Activated CD4-positive, alpha-beta T cell treated with anti-CD3 and anti-CD28 coated beads for 4 hours (primary cell): ENCODE data around the gene PODXL2.
A peak's percentile ranks its signal among the peaks of the same experiment; 100 is the strongest.

ENCODE experiments used
- DNase-seq, 2 donors: peaks; one replicate each; pipeline ENCODE4 v3.0.0-alpha.2; 2020

PODXL2 gene

DNA sequence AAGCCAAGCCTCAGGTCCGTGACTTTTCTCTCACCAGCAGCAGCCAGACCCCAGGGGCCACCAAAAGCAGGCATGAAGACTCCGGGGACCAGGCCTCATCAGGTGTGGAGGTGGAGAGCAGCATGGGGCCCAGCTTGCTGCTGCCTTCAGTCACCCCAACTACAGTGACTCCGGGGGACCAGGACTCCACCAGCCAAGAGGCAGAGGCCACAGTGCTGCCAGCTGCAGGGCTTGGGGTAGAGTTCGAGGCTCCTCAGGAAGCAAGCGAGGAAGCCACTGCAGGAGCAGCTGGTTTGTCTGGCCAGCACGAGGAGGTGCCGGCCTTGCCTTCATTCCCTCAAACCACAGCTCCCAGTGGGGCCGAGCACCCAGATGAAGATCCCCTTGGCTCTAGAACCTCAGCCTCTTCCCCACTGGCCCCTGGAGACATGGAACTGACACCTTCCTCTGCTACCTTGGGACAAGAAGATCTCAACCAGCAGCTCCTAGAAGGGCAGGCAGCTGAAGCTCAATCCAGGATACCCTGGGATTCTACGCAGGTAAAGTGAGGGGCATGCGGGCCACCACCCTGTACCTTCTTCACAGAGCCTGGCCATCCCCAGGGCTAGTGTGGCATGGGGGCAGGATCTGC lies 31.8 kb downstream of the PODXL2 start:
- DNase-seq: no peak

- no peak for DNase-seq
These were observed 32.6 kb downstream of the PODXL2 start for GRCh38 chr3:127661600-127661999.

DNA sequence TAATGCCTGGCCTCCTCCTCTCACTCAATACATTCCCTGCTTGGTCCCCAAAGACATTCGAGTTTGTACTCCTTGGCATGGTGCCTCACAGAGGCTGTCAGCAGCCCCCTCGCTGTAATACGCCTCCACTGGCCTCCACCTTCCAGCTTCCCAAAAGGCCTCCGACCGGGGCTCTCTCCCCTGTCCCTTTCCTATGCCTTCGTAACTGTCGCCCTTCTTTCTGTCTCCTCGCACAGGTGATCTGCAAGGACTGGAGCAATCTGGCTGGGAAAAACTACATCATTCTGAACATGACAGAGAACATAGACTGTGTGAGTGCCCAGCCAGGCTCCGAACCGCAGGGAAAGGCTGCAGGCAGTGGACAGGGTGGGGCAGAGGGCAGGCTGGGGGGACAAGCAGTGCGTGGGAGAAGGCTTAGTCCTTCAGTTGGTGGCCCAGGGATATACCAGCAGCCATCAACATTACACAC lies 33.0 kb downstream of the PODXL2 start:
- DNase-seq: no peak

- DNase-seq: no peak
These were observed 34.2 kb downstream of the PODXL2 start for GRCh38 chr3:127663151-127663550.

DNA sequence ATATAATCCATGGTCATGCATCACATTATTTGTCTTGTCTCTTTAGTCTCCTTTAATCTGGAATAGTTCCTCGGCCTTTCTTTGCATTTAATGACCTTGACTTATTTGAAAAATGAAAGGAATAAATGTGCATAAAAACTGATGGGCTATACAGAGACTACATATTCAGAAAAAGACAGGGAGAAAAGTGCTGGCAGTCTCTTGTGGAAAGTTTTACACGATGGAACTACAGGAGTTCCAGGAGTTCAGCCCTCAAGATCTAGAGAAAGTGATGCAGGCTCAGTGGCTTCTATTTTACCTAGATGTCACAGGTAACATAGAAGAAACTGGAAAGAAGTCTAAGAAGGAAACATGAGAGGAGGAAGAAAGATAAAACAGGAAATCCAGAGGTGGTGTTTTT lies 36.2 kb downstream of the PODXL2 start:
- DNase-seq: no peak

DNA sequence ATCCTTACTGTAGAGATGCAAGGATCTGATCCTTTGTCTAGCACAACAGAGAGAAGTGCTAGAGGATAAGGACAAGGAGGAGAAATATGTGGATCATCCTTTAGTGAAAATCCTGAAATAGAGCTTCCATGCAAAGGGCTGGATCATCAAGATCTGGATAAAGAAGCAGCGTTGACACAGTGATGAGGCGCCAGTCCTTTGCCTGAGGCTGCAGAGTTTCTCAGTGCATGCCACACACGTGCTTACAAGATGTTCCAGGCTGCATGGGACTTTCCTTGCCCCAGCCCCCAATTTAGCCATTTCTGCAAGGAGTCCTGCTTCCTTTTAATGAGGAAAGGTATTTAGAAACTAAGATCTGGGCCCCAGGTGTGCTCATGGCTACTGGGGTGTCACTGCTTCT lies 36.6 kb downstream of the PODXL2 start:
- no peak for DNase-seq

GRCh38 chr3:127666676-127667075 lies 37.7 kb downstream of the PODXL2 start:
- no peak for DNase-seq

GRCh38 chr3:127667119-127667681 lies 38.2 kb downstream of the PODXL2 start:
- no peak for DNase-seq

DNA sequence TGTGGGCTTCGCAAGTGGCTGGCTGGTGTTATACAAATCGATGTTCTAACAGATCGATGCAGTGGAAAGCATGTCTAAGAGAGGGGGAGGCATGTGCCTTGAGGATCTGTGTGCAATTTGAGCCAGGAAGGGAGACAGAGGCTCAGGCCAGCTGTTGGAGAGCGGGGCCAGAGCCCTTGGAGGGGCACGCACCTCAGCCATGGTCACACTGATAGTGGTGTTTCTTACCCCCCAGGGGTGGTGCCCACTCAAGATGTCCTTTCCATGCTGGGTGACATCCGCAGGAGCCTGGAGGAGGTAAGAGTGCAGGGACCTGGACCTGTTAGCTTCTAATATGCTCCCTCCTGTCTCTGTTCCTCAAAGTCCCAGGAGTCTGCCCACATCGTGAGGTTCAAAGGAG lies 39.9 kb downstream of the PODXL2 start:
- DNase-seq: no peak

GRCh38 chr3:127669541-127670228 lies 40.7 kb downstream of the PODXL2 start:
- no peak for DNase-seq

DNA sequence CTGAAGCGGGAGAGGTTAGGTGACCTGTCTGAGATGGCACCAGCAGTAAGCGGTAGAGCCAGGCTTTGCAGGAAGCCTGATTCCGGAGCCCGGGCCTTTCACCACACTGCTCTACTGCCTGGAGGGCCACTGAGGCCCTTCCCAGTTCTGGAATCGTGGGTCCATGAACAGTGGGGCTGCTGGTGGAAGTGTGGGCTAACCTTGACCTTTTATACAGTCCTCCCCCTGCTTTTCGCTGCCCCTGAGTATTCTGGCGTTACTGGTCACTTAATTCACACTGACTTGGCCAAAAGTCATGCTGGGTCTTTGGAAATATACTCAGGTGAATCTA lies 41.2 kb downstream of the PODXL2 start:
- DNase-seq: no peak

DNA sequence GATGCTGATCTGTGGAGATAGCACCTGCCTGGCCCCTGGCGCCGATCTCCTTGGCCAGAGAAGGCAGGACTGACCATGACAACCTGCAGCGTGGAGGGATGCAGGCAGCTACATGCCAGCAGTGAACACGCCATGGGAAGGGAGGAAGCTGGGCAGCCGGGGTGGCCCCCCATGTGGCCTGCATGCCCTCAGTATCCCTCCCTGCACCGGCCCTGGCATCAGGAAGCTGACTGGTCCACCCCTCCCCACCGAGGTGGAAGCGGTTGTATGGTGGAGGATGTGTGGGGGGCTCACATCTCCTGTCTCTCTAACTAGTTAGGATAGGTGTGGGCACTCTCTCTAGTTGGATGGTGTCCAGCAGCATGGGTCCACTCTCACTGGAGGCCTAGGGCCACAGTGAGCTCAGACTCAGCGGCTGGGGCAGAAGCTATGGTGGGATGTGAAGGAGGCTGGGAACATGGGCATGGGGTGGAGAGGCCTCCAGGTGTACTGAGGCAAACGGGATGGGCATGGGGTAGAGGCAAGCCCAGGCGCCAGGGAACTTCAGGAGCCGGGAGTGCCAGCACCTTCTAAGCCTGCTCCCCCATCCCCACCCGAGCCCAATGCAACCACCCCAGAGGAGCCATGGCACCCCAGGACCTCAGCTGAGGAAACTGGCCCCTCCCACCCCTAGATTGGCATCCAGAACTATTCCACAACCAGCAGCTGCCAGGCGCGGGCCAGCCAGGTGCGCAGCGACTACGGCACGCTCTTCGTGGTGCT lies 42.0 kb downstream of the PODXL2 start:
- DNase-seq: no peak

DNA sequence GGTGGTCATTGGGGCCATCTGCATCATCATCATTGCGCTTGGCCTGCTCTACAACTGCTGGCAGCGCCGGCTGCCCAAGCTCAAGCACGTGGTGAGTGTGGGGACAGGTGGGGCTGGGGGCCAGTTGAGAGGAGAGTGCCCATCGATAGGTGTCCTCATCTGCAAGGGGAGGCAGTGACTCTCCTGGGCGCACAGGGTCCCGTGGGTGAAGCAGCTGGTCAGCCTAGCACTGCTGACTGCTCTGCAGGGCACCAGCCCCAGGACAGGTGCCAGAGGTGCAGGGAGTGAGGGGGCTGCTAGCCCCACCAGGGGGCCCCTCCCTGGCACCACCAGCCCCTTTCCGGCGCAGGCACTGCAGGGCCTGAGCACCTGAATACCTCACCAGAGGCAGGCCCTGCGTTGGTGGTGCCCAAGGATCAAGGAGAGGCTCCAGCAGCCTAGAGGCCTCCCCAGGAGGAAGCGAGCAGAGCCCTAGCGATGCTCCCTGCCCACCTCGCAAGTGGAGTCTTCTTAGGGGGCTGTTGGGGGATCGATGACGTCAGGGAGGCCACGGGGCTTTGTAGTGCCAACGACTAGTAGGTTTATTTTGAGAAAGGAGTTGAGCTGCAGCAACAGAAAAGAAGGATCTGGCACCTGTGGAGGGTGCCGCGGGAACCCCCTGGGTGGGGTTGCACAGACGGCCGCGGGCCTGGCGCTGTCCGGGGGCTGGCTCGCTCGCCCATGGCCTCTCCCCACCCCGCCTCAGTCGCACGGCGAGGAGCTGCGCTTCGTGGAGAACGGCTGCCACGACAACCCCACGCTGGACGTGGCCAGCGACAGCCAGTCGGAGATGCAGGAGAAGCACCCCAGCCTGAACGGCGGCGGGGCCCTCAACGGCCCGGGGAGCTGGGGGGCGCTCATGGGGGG lies 42.8 kb downstream of the PODXL2 start:
- peak; percentile 12 to 26 for DNase-seq

DNA sequence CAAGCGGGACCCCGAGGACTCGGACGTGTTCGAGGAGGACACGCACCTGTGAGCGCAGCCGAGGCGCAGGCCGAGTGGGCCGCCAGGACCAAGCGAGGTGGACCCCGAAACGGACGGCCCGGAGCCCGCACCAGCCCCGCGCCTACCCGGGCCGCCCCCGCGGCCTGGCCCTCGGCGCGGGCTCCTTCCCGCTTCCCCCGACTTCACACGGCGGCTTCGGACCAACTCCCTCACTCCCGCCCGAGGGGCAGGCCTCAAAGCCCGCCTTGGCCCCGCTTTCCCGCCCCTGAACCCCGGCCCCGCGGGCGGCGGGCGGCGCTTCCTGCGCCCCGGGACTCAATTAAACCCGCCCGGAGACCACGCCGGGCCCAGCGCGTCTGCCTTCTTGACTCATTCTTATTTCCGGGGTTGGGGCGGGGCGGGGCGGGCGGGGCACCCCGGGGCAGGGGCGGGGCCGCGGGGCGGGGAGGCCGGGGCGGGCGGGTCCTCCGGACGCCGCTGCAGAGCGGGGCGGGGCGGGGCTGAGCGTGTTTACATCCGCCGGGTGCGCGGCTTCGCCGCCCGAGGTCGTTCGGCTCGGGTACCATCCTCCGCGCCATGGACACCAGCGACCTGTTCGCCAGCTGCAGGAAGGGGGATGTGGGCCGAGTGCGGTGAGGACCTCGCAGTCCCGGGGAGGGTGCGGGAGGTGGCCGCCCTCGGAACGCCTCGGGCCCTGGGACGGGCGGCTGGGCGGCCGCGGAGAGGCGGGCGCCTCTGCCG lies 43.6 kb downstream of the PODXL2 start, which contains the start of gene ABTB1:
ABTB1 (plus strand) TSS at position 524 of the 762 bp plus-strand sequence; CDS start at position 598, 74 bp downstream.
- DNase-seq: peak; percentile 82 to 87

DNA sequence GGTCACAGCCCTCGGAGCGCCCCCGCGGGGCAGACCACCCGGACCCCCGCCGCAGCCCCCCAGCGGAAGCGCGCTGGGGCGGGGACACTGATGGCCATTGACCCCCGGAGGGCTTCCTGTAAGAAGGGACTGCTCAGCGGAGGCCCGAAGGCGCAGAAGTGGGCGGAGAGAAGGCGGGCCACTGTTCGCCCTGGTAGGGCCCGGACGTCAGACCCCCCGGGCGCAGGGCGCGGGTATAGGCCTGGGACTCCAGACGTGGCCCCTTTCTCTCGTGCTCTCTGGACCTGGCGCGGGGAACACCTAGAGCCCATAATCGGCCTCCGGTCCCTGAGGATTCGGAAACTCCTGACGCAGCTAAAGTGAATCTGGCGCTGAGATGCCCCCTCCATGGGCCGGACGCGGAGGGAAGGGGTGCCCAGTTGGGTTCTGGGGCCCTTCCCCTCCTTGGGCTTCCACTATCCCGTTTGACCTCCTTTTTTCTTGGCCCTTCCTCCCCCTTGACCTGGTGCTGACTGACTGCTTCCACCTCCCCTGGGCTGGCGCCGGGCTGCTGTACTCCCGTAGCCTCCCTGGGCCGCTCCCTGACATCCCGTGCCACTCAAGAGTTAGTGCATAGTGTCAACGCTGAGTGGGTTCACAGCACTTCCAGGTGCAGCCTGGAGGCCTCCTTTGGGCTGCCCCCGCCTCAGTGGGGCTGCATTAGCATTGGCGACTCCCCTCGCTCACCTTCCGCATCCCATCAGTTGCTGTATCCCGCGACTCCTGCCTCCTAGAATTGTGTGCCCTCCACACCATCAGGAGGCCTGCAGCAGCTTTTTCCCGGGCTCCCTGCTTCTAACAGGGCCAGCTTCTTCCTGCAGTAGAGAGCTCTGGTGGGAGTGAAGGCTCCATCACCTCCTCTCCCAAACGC lies 44.5 kb downstream of the PODXL2 start:
- peak; percentile 42 to 44 for DNase-seq

GRCh38 chr3:127674101-127674721 lies 45.2 kb downstream of the PODXL2 start:
- no peak for DNase-seq

- no peak for DNase-seq
These were observed 45.8 kb downstream of the PODXL2 start for GRCh38 chr3:127674790-127675189.

DNA sequence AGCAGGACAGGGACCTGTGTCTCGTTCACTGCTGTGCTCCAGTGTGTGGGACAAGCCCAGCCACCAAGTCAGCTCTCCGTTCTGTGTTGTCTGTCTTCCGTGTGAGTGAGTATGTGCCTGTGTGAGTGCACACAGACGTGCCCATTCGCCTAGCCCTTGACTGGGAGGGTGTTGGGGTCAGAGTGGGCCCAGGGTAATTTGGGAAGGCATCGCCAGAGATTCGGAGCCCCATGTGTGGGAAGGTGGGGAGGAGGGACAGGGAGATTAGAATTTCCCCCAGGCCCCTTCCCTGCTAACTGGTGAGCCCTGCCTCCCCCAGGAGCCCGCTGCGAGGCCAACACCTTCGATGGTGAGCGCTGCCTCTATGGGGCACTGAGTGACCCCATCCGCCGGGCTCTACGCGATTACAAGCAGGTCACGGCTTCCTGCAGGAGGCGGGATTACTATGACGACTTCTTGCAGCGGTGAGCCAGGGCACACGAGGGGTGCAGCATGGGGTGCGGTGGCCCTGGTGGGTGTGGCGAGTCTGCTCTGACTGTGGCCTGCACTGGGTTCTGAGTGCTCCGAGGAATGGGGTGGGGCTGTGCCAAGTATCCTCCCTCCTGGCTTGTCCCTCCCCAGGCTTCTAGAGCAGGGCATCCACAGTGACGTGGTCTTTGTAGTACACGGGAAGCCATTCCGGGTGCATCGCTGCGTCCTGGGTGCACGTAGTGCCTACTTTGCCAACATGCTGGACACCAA lies 46.8 kb downstream of the PODXL2 start:
- no peak for DNase-seq

- no peak for DNase-seq
These were observed 47.5 kb downstream of the PODXL2 start for GRCh38 chr3:127676456-127676855.
